NCI-H510A treated with DMSO at 0.1 percent for 48 hours (cell line): Measurements from ENCODE around the gene GLI3.

Experiments used
- DNase-seq: peaks from one replicate; lab custom pipeline; 2025; lab: John Stamatoyannopoulos, UW

GLI3 gene

DNA sequence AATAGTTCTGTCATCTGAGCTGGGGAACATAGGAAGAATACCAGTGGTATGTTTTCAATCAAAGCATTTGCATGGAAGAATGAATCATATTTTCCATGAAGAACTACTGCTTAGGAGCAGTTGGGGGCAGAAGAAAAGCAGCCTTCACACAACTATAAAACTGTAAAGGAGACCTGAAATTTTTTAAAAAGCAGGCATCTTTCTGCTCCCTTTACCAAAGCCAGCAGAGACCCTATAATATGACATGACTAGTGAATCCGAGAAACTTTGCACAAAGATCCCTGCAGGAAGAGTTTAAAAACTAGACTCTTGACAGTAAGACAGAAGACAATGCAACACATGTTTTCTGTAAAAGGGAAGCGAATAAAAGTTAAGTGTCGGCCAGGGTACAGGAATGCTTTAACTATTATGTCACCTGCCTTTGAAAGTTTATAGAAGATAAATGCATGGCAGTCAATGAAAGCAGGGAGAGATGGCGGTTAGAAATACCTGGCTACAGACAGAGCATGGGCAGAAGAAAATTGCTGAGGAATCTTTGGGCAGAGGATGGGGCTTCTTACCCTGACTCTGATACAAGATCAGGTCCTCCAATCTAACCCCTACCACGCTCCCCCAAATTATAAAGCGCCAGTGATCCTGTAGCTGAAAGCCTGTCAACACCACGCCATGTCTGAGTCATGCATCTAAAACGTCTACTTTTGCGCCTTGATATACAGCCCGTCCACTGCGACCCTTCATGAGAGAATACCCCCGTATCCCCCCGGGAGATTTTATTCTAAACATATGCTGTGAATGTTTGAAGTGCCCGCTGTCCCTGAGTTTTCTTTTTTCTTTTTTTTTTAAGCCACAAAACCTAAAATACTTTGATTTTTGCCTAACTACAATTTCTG, 93.1 kb downstream of the GLI3 start:
- no peak for DNase-seq

DNA sequence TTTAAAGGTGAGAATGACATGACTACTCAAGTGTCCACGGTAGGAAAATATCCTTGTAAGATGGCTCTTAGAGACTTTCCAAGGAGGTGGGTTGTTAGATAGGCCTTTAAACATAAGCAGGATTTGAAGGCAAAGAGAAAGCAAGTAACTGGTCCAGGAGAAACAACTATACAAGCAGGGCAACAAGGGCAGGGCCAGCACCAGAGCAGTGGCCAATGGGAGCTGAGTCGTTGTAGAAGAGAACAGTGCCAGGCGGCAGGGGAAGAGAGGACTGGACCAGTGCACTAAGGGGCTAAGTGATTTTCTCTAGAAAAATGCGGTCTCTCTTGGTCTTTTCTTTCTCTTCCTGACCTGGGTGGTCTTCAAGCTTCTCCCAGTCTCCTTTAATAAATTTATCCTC, 94.9 kb downstream of the GLI3 start:
- no peak for DNase-seq

- no peak for DNase-seq
Observed at GRCh38 chr7:42139751-42140150, 97.3 kb downstream of the GLI3 start.

DNA sequence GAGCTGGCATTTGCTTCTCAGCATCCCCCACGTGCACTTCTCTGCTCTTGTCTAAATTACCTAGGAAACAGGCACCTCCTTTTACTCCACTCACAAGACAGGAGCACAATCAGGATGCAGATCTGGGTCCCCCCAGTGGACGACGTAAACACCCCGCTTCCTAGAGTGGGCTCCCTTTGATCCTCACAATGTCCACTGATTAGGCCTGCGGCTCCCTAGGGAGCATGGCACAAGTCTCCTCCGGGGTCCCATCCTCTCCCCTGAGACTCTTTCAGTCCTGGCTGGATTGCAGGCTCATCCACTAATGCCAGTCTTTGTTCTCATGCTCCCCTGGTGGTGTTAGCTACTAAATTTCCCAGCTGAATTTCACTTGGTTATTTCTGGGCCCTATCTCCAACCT, 98.3 kb downstream of the GLI3 start:
- no peak for DNase-seq

GRCh38 chr7:42137941-42138340, 99.1 kb downstream of the GLI3 start:
- no peak for DNase-seq

GRCh38 chr7:42137431-42137830, 99.6 kb downstream of the GLI3 start:
- DNase-seq, result no peak

GRCh38 chr7:42135728-42136127, 101.3 kb downstream of the GLI3 start:
- no peak for DNase-seq

DNA sequence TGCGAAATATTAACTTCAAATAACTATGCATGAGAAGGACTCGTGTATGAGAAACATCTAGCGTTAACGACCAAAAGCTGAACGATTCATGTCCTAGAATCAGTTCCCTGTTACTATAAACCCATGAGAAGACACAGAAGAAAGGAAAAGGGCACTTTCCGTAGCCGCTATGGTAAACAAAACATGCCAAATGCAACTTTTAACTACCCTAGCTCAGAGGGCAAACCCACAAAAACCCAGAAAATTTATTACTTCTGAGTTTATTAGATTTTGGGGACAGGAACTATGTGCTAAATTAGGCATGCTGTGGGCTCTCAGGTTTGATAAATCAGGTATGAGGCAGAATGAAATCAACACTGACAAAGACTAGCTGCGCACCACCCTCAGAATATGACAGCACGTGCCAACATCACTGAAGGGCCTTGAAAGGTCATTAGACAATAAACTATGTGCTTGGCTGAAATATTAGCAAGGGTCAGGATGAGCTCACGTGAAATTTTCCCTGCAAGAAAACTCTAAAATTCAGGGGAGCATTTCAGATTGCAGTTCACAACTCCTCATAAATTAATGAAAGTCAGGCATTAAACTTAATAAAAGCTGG, 102.6 kb downstream of the GLI3 start:
- DNase-seq, result no peak

GRCh38 chr7:42133321-42133720, 103.7 kb downstream of the GLI3 start:
- no peak for DNase-seq

- DNase-seq, result no peak
Observed at GRCh38 chr7:42128703-42129102, 108.3 kb downstream of the GLI3 start.

DNA sequence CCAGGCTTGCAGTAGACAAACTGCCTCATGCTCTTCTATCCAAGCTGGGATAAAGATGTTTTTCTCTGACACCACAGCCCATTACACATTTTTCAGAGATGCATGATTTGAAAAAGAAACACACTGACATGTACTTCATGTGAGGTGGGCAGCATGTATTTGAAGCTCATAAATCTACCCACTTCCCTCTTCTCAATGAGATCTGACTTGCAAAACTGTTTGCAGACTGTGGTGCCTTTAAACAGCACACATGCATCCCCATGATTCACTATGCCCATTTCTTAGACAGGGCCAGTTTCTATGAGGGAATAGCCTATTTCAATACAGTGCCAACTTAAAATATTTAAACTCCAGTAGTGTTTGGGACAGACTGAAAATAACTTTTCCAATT, 109.8 kb downstream of the GLI3 start:
- DNase-seq, result no peak

GRCh38 chr7:42126475-42127231, 110.4 kb downstream of the GLI3 start:
- DNase-seq, result no peak

DNA sequence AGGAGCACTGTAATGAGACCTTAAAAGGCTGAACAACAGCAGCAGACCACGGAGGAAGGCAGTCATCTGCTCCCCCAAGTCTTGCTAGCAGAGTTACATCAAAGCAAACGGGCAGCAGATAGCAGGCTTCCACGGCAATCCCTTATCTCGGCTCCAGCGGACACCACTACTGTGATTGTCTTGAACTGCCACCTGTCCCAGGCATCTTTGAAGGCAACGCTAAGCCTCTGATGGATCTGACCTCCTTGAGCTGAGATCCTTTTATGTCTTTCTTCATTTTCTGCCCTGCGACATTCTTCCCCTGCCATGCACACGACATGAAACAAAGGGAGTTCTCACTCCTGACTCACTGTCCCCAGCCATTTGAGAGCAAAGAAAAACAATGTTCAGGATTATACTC, 111.7 kb downstream of the GLI3 start:
- no peak for DNase-seq

DNA sequence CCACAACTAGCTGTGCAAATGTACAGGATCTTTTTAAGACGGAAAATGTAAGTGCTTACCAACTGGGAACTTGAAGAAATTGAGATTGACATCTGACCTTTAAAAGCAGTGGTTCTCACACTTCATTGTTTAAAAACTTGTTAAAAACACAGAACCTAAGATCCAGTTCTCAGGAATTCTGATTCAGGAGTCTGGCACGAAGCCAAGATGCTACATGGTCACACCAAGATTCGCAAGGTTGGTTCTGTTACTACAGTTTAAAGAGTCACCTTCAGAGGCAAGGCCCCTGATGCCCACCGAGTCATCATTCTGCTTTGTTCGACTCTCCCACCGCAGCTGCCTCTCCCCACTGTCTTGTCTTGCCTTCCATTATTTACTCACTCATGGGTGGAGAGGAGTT, 113.3 kb downstream of the GLI3 start:
- no peak for DNase-seq

- DNase-seq, result no peak
Observed at GRCh38 chr7:42120191-42120590, 116.8 kb downstream of the GLI3 start.

DNA sequence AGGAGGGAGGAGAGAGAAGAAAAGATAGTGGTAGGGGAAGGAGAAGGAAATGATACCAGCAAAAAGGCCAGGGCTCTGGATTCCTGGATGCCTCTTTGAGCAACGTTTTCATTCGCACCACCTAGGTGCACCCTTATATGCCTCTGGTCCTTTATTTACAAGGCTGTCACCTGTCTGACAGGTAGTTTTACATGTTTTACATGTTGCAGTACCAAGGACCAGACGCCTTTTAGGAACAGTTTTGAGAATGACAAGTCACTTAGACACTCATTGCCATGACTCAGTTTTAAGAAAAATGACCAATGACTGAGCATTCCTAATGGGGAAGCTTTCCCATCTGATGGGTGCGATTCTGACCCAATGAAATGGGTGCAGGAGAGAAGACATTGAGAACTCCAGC, 119.8 kb downstream of the GLI3 start:
- no peak for DNase-seq

GRCh38 chr7:42115795-42116194, 121.2 kb downstream of the GLI3 start:
- DNase-seq, result no peak

DNA sequence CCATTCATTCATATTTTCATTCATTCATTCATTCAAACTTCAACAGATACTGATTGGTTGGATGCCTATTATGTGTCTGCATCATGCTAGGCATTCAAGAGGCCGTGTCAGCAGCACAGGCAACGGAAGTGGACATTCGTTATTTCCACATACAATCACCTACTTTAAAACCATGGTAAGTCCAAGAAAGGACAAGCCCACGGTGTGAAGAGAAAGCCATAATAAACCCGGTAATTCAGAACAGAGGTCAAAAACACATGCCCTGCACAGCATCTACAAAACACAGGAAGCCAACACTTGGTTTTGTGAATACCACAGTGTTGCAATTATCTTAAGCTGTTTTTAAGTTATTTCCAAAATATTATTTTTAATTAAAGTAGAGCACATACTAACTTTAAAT, 126.7 kb downstream of the GLI3 start:
- DNase-seq, result no peak

- no peak for DNase-seq
Observed at GRCh38 chr7:42108803-42109528, 128.0 kb downstream of the GLI3 start.

GRCh38 chr7:42107484-42108240, 129.3 kb downstream of the GLI3 start:
- DNase-seq, result no peak

- no peak for DNase-seq
Observed at GRCh38 chr7:42106562-42106961, 130.4 kb downstream of the GLI3 start.
